Measurements from ENCODE around the gene ZNF169. TPM values are rescaled to one million over a fixed set of nuclear protein-coding genes. Genes with fewer than 3 reads are reported as not detected.
"Not testable (repeated sequence)": the region's sequence is repeated elsewhere in the genome, so short reads cannot be mapped to it uniquely, and the experiment has no call there.

Gene ZNF169
- total RNA-seq, 1 experiment from 2014 or later, result 0.52 TPM

- no peak for DNase-seq (ENCODE audit: low spot score)
These were observed 27.0 kb downstream of the ZNF169 start for GRCh38 chr9:94286116-94286515.

- no peak for DNase-seq (ENCODE audit: low spot score)
These were observed 28.9 kb downstream of the ZNF169 start for GRCh38 chr9:94287877-94288513.

- no peak for DNase-seq (ENCODE audit: low spot score)
These were observed 30.6 kb downstream of the ZNF169 start for GRCh38 chr9:94289691-94290090.

- DNase-seq (ENCODE audit: low spot score), result no peak
These were observed 40.0 kb downstream of the ZNF169 start for GRCh38 chr9:94298949-94299599.

- no peak for DNase-seq (ENCODE audit: low spot score)
These were observed 41.6 kb downstream of the ZNF169 start for GRCh38 chr9:94300470-94301301.

GRCh38 chr9:94301583-94301982 is 42.5 kb downstream of the ZNF169 start:
- no peak for DNase-seq (ENCODE audit: low spot score)

GRCh38 chr9:94302426-94302825 is 43.3 kb downstream of the ZNF169 start:
- no peak for DNase-seq (ENCODE audit: low spot score)

- DNase-seq (ENCODE audit: low spot score), result no peak
These were observed 44.2 kb downstream of the ZNF169 start for GRCh38 chr9:94303321-94303720.

- not testable (repeated sequence) for DNase-seq (ENCODE audit: low spot score)
These were observed 56.2 kb downstream of the ZNF169 start for GRCh38 chr9:94315034-94315984.

- DNase-seq (ENCODE audit: low spot score), result not testable (repeated sequence)
These were observed 57.1 kb downstream of the ZNF169 start for GRCh38 chr9:94316236-94316635.

GRCh38 chr9:94317949-94318657 is 59.0 kb downstream of the ZNF169 start:
- DNase-seq (ENCODE audit: low spot score), result not testable (repeated sequence)

GRCh38 chr9:94322342-94322940 is 63.3 kb downstream of the ZNF169 start:
- DNase-seq (ENCODE audit: low spot score), result not testable (repeated sequence)

- not testable (repeated sequence) for DNase-seq (ENCODE audit: low spot score)
These were observed 64.2 kb downstream of the ZNF169 start for GRCh38 chr9:94323153-94323798.

GRCh38 chr9:94325583-94325982 is 66.5 kb downstream of the ZNF169 start:
- DNase-seq (ENCODE audit: low spot score), result not testable (repeated sequence)

GRCh38 chr9:94328544-94328943 is 69.4 kb downstream of the ZNF169 start, which contains the start of gene NUTM2F:
NUTM2F (minus strand) TSS chr9:94328644; CDS start chr9:94328623, 21 bp downstream.
- DNase-seq (ENCODE audit: low spot score), result not testable (repeated sequence)

- not testable (repeated sequence) for DNase-seq (ENCODE audit: low spot score)
These were observed 77.3 kb downstream of the ZNF169 start for GRCh38 chr9:94336445-94336844.

GRCh38 chr9:94338723-94339122 is 79.6 kb downstream of the ZNF169 start:
- not testable (repeated sequence) for DNase-seq (ENCODE audit: low spot score)

GRCh38 chr9:94339657-94340056 is 80.6 kb downstream of the ZNF169 start:
- DNase-seq (ENCODE audit: low spot score), result not testable (repeated sequence)

- DNase-seq (ENCODE audit: low spot score), result not testable (repeated sequence)
These were observed 81.7 kb downstream of the ZNF169 start for GRCh38 chr9:94340750-94341149.

- not testable (repeated sequence) for DNase-seq (ENCODE audit: low spot score)
These were observed 82.6 kb downstream of the ZNF169 start for GRCh38 chr9:94341703-94342102.
